GM21717 (cell line): Measurements from ENCODE around the gene SPATA24.
"Not testable (repeated sequence)": the region's sequence is repeated elsewhere in the genome, so short reads cannot be mapped to it uniquely, and the experiment has no call there.

ENCODE experiments used
- ATAC-seq: cut with Tn5 transposase; IDR thresholded peaks from one replicate; pipeline ENCODE4 v1.9.1; 2021; ENCODE audit warnings: mild to moderate bottlenecking, moderate library complexity; ENCODE audit not compliant: unreplicated experiment

SPATA24 gene

GRCh38 chr5:139355900-139356299 lies 48.0 kb downstream of the SPATA24 start:
- not testable (repeated sequence) for ATAC-seq

- no peak for ATAC-seq
These were observed 49.7 kb downstream of the SPATA24 start for GRCh38 chr5:139354186-139354585.

- ATAC-seq = not testable (repeated sequence)
These were observed 56.0 kb downstream of the SPATA24 start for GRCh38 chr5:139347863-139348262.
